K562 (cell line): ENCODE results near the gene SLC9A1. TPM values are rescaled to one million over a fixed set of nuclear protein-coding genes. Genes with fewer than 3 reads are reported as not detected.

Experiments
- ATAC-seq: fragments of 200-7000 bp; cut with Tn5 transposase; 3 replicates; pipeline ENCODE4 v1.9.1; 2020; ENCODE audit warnings: moderate library complexity
- BruUV-seq: library from RNA; stranded (reverse); fragments of 400-500 nt; replicated peaks from 2 replicates; lab custom pipeline; 2021; lab: Mats Ljungman, UMichigan
- CTCF ChIA-PET: fragments of 300-600 bp; formaldehyde crosslinking; extraction: SDS; loops from one replicate; lab custom pipeline; 2021; ENCODE audit warnings: low intra/inter-chr PET ratio; lab: Yijun Ruan, JAX
- POLR2A ChIA-PET: fragments of 300-600, 350-650 bp; sonication (Branson Sonifier 250); formaldehyde crosslinking; extraction: SDS; loops from one replicate; lab custom pipeline; 2021; ENCODE audit warnings: antibody characterized with exemption, inconsistent platforms; lab: Yijun Ruan, JAX
- DNase-seq, 4 experiments: peaks; one replicate each; pipeline versions ENCODE4 v3.0.0 to v3.0.0-alpha.2; 2011 to 2018; ENCODE audit warnings: low spot score in 3 of 4, mixed read lengths in 3 of 4; ENCODE audit errors: extremely low read depth in 1 of 4
- FAIRE-seq: peaks from 2 replicates; lab custom pipeline; 2011; peaks lifted over from hg19 to GRCh38; lab: Jason Lieb, UNC
- H2AFZ ChIP-seq: 2 replicates; pipeline ENCODE4 v1.6.0; 2011; ENCODE audit warnings: low read depth, low read length, control low read depth, inconsistent platforms
- H3K27ac ChIP-seq: fragments of 200-600 bp; 3 replicates; pipeline ENCODE4 v1.8.0; 2011; ENCODE audit warnings: low read depth, mild to moderate bottlenecking, control low read depth, inconsistent platforms, low read length, moderate library complexity, mixed read lengths; ENCODE audit errors: extremely low read depth
- H3K27me3 ChIP-seq, 2 experiments: fragments of 300-600 bp in 1 of 2; 2 replicates in 1 of 2; 3 replicates in 1 of 2; pipeline versions ENCODE4 v1.6.0 to v1.8.0; 2011; ENCODE audit warnings: inconsistent platforms in 2 of 2, low read length in 2 of 2, mild to moderate bottlenecking in 1 of 2, mixed read lengths in 1 of 2, moderate library complexity in 1 of 2; ENCODE audit not compliant: control insufficient read depth in 2 of 2, insufficient read depth in 2 of 2
- H3K36me3 ChIP-seq: fragments of 300-600 bp; 3 replicates; pipeline ENCODE4 v1.8.0; 2011; ENCODE audit warnings: mild to moderate bottlenecking, low read length, inconsistent platforms; ENCODE audit not compliant: control insufficient read depth, insufficient read depth
- H3K4me1 ChIP-seq, 2 experiments: fragments of 200-600 bp in 1 of 2; replicated peaks in 1 of 2; 2 replicates in 1 of 2; 3 replicates in 1 of 2; pipeline versions ENCODE4 v1.5.1 to v1.8.0; 2011; ENCODE audit warnings: inconsistent platforms in 2 of 2, low read length in 2 of 2, mild to moderate bottlenecking in 1 of 2, mixed read lengths in 1 of 2, moderate library complexity in 1 of 2; ENCODE audit not compliant: control insufficient read depth in 2 of 2, insufficient read depth in 2 of 2
- H3K4me2 ChIP-seq: 2 replicates; pipeline ENCODE4 v1.6.1; 2011; ENCODE audit warnings: low read length, control low read depth, inconsistent platforms, mixed read lengths; ENCODE audit not compliant: insufficient read depth
- H3K4me3 ChIP-seq: fragments of 200-600 bp; sonication (generic), shearing (Covaris generic); 2 replicates; pipeline ENCODE4 v1.5.1; 2016; ENCODE audit warnings: control low read depth, inconsistent platforms
- H3K79me2 ChIP-seq: fragments of 200-600 bp; 3 replicates; pipeline ENCODE4 v1.8.0; 2011; ENCODE audit warnings: low read length, inconsistent platforms; ENCODE audit not compliant: control insufficient read depth, insufficient read depth
- H3K9ac ChIP-seq, 2 experiments: 2 replicates each; pipeline versions ENCODE4 v1.6.0 to v1.6.1; 2011; ENCODE audit warnings: low read depth in 2 of 2, low read length in 2 of 2, control low read depth in 1 of 2, inconsistent platforms in 1 of 2, mild to moderate bottlenecking in 1 of 2, mixed read lengths in 1 of 2; ENCODE audit not compliant: insufficient read depth in 1 of 2
- H3K9me1 ChIP-seq: one replicate; pipeline ENCODE4 v1.6.0; 2011; ENCODE audit warnings: inconsistent platforms, mild to moderate bottlenecking, low read length, moderate library complexity; ENCODE audit not compliant: control insufficient read depth, insufficient read depth
- H3K9me3 ChIP-seq: replicated peaks from 2 replicates; pipeline ENCODE4 v1.5.1; 2011; ENCODE audit warnings: low read depth, low read length, inconsistent platforms; ENCODE audit not compliant: control insufficient read depth, insufficient read depth
- H4K20me1 ChIP-seq: replicated peaks from 2 replicates; pipeline ENCODE4 v1.6.1; 2011; ENCODE audit warnings: low read length, inconsistent platforms, mixed read lengths; ENCODE audit not compliant: control insufficient read depth, insufficient read depth
- ATF6 ChIP-seq: sonication (generic); formaldehyde crosslinking; IDR thresholded peaks from 2 replicates; pipeline ENCODE4 v1.4.0; 2020; ENCODE audit warnings: mild to moderate bottlenecking, missing genetic modification reagents
- GTF3C2 ChIP-seq: IDR thresholded peaks from 3 replicates; pipeline ENCODE4 v1.6.1; 2011; ENCODE audit warnings: borderline replicate concordance, mild to moderate bottlenecking, moderate library complexity; ENCODE audit not compliant: insufficient read length; ENCODE audit errors: extremely low read depth
- SMARCE1 ChIP-seq: fragments of 450-650 bp; IDR thresholded peaks from 2 replicates; pipeline ENCODE4 v1.7.1; 2016; ENCODE audit warnings: mild to moderate bottlenecking
- TBP ChIP-seq: optimal IDR thresholded peaks from 2 replicates; pipeline ENCODE3; 2011; ENCODE audit warnings: low read depth, low read length, improper control_type of control experiment
- THRB ChIP-seq: fragments of 450-650 bp; formaldehyde crosslinking; conservative IDR thresholded peaks from 2 replicates; pipeline ENCODE4 v1.4.0; 2022; ENCODE audit warnings: mild to moderate bottlenecking, missing genetic modification characterization
- ZBTB33 ChIP-seq: sonication (generic); formaldehyde crosslinking; IDR thresholded peaks from 2 replicates; pipeline ENCODE4 v1.8.1; 2023; ENCODE audit warnings: mild to moderate bottlenecking, missing genetic modification reagents
- ZFP91 ChIP-seq: sonication (generic); formaldehyde crosslinking; IDR thresholded peaks from 2 replicates; pipeline ENCODE4 v1.8.0; 2022; ENCODE audit warnings: mild to moderate bottlenecking, missing genetic modification reagents
- ZNF282 ChIP-seq: sonication (generic); formaldehyde crosslinking; IDR thresholded peaks from 2 replicates; pipeline ENCODE4 v1.8.1; 2023; ENCODE audit warnings: missing genetic modification reagents
- ZNF347 ChIP-seq: fragments of 450-650 bp; formaldehyde crosslinking; IDR thresholded peaks from 2 replicates; pipeline ENCODE4 v1.4.0; 2020; ENCODE audit warnings: low read depth, mild to moderate bottlenecking, moderate library complexity
- ZNF408 ChIP-seq: fragments of 250-450 bp; sonication (Bioruptor Pico); IDR thresholded peaks from 2 replicates; pipeline ENCODE4 v1.4.0; 2020; ENCODE audit warnings: low read depth, mild to moderate bottlenecking, moderate library complexity
- ZNF699 ChIP-seq: fragments of 250-450 bp; sonication (Bioruptor Pico); IDR thresholded peaks from 2 replicates; pipeline ENCODE4 v1.8.0; 2021; ENCODE audit warnings: mild to moderate bottlenecking, moderate library complexity; ENCODE audit not compliant: insufficient replicate concordance
- WGBS: fragments of 100-300 bp; shearing (Covaris generic); methylation state at CpG from one replicate; pipeline ENCODE4 v1.1.6; 2016; ENCODE audit warnings: low coverage, mixed read lengths; ENCODE audit not compliant: insufficient coverage; ENCODE audit errors: missing lambda C conversion rate; 5-methylcytosine and 5-hydroxymethylcytosine counted together
- in situ Hi-C: fragments of 300-500 bp; cut with MboI; formaldehyde crosslinking; loops from 4 replicates; pipeline ENCODE4 v1.15.0; 2018; ENCODE audit warnings: inconsistent platforms, mixed read lengths
- intact Hi-C: fragments of 100-400 bp; cut with micrococcal nuclease; formaldehyde crosslinking; loops from 2 replicates; pipeline ENCODE4 v1.14.2; 2022
- polyA plus RNA-seq, 8 experiments: library from polyadenylated mRNA; depleted of rRNA in 4 of 8; stranded (reverse) in 5 of 8; unstranded in 3 of 8; fragments of >200 nt; fragmentation: Nextera tagmentation in 2 of 8; fragmentation: Illumina TruSeq in 1 of 8; extraction: Ambion mirVana in 2 of 8; extraction: Trizol in 1 of 8; gene quantifications; 2 replicates each; pipeline versions ENCODE4 v1.2.1 to v1.2.3, GENCODE V29; 2011 to 2014; ENCODE audit warnings: inconsistent platforms in 1 of 8, missing spikeins in 1 of 8
- total RNA-seq, 7 experiments: library from RNA; depleted of rRNA in 6 of 7; stranded (reverse); fragments of >200 nt in 6 of 7; fragmentation: Illumina TruSeq in 2 of 7; extraction: Trizol in 2 of 7; gene quantifications; 2 replicates each; pipeline versions ENCODE4 v1.2.1 to v1.2.3, GENCODE V29; 2011 to 2021; ENCODE audit warnings: low replicate concordance in 1 of 7

Gene SLC9A1
- total and polyA plus RNA-seq, 9 of the 15 experiments (the other 6 are each of a cell fraction or from before 2014, with no cell fraction given) = 0.59 to 14.4 (median 2.0) TPM

- peak overlapping the region; percentile 40; the same call in 1 of the 2 replicates for H3K4me2 ChIP-seq
- H3K27ac ChIP-seq = peak overlapping the region; percentile 58; the same call in 2 of the 3 replicates
- peak overlapping the region; percentile 6; the same call in 1 of the 2 replicates for H2AFZ ChIP-seq
- intact Hi-C loops (loop anchor here (10.0 kb wide), 1 partner anchor 52 kb away; no protein-coding TSS in a partner anchor), in situ Hi-C loops (no loop called here)
- no peak overlapping the region for H3K4me3 ChIP-seq
- no peaks in the 10 kb centered on the region for H3K27me3 ChIP-seq
- ChIA-PET CTCF (no interaction called here), POLR2A (interaction anchor here (0.5 to 11.8 kb wide), 8 partner anchors 8 to 348 kb away, joined by 3 to 380 read pairs (median 4); no protein-coding TSS in a partner anchor)
- peaks cover 5% of the 10 kb centered on the region; the same call in 1 of the 2 replicates for H4K20me1 ChIP-seq
- DNase-seq = peak in 3 of 4 experiments; percentile 34 to 86 (median 76)
- no peaks in the 10 kb centered on the region for H3K9me1 ChIP-seq
- peaks cover 25% of the 10 kb centered on the region for H3K79me2 ChIP-seq
- peak; percentile 65 for ATAC-seq
- no TSS peak for BruUV-seq
- no peaks in the 10 kb centered on the region; the same call in 2 of the 3 replicates for H3K36me3 ChIP-seq
- peaks cover 39 to 40% of the 10 kb centered on the region in 2 experiments for H3K4me1 ChIP-seq
- H3K9me3 ChIP-seq = no peaks in the 10 kb centered on the region
- peak; percentile 91 for FAIRE-seq
- 10% methylated on average over 3 of the region's 3 CpGs for WGBS
- no peak overlapping the region for H3K9ac ChIP-seq
- TF ChIP-seq TBP (no peak), GTF3C2 (no peak), ZNF408 (CRISPR knock-in tag) (no peak), ZFP91 (CRISPR knock-in tag) (no peak), ZNF347 (CRISPR knock-in tag) (no peak), ZBTB33 (CRISPR knock-in tag) (no peak; the same call in 1 of the 2 replicates), ATF6 (CRISPR knock-in tag) (no peak), THRB (0 out of 2 replicates have a peak, but pooled peaks have one; percentile 4), ZNF282 (CRISPR knock-in tag) (no peak), ZNF699 (no peak), SMARCE1 (peak; percentile 74)
These were observed 2.3 kb upstream of the SLC9A1 start for GRCh38 chr1:27157194-27157593.
